Transverse colon (tissue), 4 donors: ENCODE data around the gene SNN. TPM values are rescaled to one million over a fixed set of nuclear protein-coding genes. Genes with fewer than 3 reads are reported as not detected.

Experiments used
- DNase-seq: peaks from one replicate; pipeline ENCODE4 v3.0.0-alpha.2; 2019
- H3K27ac ChIP-seq, 4 donors: fragments of 200-600 bp; sonication (generic); 2 replicates each; pipeline ENCODE4 v1.5.1; 2016 to 2018; ENCODE audit warnings: inconsistent platforms in 4 of 4
- H3K27me3 ChIP-seq: fragments of 200-600 bp; sonication (generic); 2 replicates; pipeline ENCODE4 v1.5.1; 2017; ENCODE audit warnings: inconsistent platforms
- H3K36me3 ChIP-seq, 4 donors: fragments of 200-600 bp; sonication (generic); 2 replicates each; pipeline ENCODE4 v1.5.1; 2017 to 2019; ENCODE audit warnings: inconsistent platforms in 4 of 4
- H3K4me1 ChIP-seq, 4 donors: fragments of 200-600 bp; sonication (generic); 2 replicates each; pipeline ENCODE4 v1.5.1; 2017 to 2020; ENCODE audit warnings: inconsistent platforms in 4 of 4
- H3K4me3 ChIP-seq, 4 donors: fragments of 200-600 bp; sonication (generic); 1 replicate in 1 of 4; 2 replicates in 3 of 4; pipeline versions ENCODE4 v1.5.1 to v1.6.1; 2017 to 2019; ENCODE audit warnings: inconsistent platforms in 4 of 4
- H3K9me3 ChIP-seq, 2 donors: fragments of 200-600 bp; sonication (generic); 2 replicates each; pipeline ENCODE4 v1.5.1; 2017 to 2019; ENCODE audit warnings: inconsistent platforms in 2 of 2
- EP300 ChIP-seq: sonication (generic); formaldehyde crosslinking; IDR thresholded peaks from one replicate; pipeline ENCODE4 v1.6.1; 2017; ENCODE audit warnings: antibody characterized with exemption, low read depth
- POLR2A ChIP-seq: fragments of 450-650 bp; IDR thresholded peaks from one replicate; pipeline ENCODE4 v1.6.1; 2016; ENCODE audit warnings: antibody characterized with exemption, mild to moderate bottlenecking, moderate library complexity
- POLR2AphosphoS5 ChIP-seq, 3 donors: sonication (generic); formaldehyde crosslinking; IDR thresholded peaks; one replicate each; pipeline ENCODE4 v1.6.1; 2016; ENCODE audit warnings: antibody characterized with exemption in 3 of 3
- WGBS, 2 donors: methylation state at CpG; one replicate each; pipeline ENCODE4 v1.1.5; 2018; ENCODE audit warnings: low coverage in 1 of 2; 5-methylcytosine and 5-hydroxymethylcytosine counted together
- in situ Hi-C, 4 donors: fragments of 200-750 bp; cut with MboI; loops; one replicate each; pipeline versions ENCODE4 v1.15.0 to v1.15.1; 2017; ENCODE audit warnings: low sequenced_read_pairs in 3 of 4, low pct_ligation_motif_present in 1 of 4, low pct_unique_long_range_greater_than_20kb in 1 of 4
- intact Hi-C: fragments of 100-400 bp; cut with DNase I; formaldehyde crosslinking; loops from one replicate; pipeline ENCODE4 v1.15.1; 2023; ENCODE audit warnings: low total_unique reads
- total RNA-seq, 4 donors: library from RNA; depleted of rRNA; stranded (reverse); fragments of >200 nt; gene quantifications; one replicate each; pipeline ENCODE4 v1.1.0, GENCODE V29; 2016
- TF ChIP-seq, protein P1 (sequence below), 5 experiments: fragments of 200-600 bp in 3 of 5; fragments of 450-650 bp in 2 of 5; sonication (generic) in 3 of 5; IDR thresholded peaks; 1 replicate in 2 of 5; 2 replicates in 3 of 5; pipeline ENCODE4 v1.5.1; 2016 to 2017; ENCODE audit warnings: antibody characterized with exemption in 5 of 5, inconsistent platforms in 3 of 5, mild to moderate bottlenecking in 2 of 5, moderate library complexity in 1 of 5

Gene SNN
- total RNA-seq, 4 donors from 2014 or later, result 4.9 to 12.3 (median 8.6) TPM

DNA sequence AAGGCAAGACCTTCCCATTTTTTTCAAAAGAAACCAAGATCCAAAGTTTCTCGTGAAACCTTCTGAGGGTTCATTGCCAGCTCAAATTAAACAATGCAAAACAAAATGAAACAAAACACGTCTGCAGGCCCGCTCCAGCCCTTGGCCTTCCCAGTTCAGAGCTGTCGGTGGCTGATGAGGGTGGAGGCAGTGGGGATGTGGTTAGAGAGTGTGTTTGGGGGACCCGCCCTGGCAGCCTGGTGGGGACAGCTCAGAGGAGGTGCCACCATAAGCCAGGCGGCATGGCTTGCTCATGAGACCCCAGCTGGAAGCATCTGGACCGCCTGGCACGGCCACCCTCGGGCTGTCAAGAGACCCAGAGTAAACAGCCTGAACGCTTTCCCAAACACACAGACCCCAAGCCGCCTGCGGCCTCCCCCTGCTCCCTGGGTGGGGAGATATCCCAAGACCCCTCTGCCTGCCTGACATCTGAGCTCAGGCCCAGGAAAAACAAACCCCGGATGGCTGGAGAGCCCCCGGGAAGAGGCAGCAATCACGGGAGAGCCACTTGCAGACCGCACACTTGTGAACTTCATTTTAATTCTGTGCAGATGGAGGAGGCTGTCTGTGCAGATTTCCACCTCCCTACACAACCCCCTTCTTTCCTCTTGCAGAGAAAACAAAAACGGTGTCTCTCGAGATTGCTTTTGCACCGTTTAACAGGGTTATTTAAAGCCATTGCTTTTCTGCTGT, 46.2 kb upstream of the SNN start:
- H3K4me3 ChIP-seq, result peak overlapping the region in 1 of 4 donors; percentile 27
- in situ Hi-C loops, result no loop called here
- no peak for DNase-seq
- TF ChIP-seq EP300 (no peak), POLR2AphosphoS5 (IDR thresholded peaks at IDR 0.05) (no peak), POLR2A (no peak)
- TF ChIP-seq, protein P1, sequence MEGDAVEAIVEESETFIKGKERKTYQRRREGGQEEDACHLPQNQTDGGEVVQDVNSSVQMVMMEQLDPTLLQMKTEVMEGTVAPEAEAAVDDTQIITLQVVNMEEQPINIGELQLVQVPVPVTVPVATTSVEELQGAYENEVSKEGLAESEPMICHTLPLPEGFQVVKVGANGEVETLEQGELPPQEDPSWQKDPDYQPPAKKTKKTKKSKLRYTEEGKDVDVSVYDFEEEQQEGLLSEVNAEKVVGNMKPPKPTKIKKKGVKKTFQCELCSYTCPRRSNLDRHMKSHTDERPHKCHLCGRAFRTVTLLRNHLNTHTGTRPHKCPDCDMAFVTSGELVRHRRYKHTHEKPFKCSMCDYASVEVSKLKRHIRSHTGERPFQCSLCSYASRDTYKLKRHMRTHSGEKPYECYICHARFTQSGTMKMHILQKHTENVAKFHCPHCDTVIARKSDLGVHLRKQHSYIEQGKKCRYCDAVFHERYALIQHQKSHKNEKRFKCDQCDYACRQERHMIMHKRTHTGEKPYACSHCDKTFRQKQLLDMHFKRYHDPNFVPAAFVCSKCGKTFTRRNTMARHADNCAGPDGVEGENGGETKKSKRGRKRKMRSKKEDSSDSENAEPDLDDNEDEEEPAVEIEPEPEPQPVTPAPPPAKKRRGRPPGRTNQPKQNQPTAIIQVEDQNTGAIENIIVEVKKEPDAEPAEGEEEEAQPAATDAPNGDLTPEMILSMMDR (IDR thresholded peaks at IDR 0.05), result no peak
- intact Hi-C loops, result no loop called here
- WGBS, 2 donors, result 44 to 53% methylated on average over 7 to 17 of the region's 19 CpGs
- H3K27me3 ChIP-seq, result no peaks in the 10 kb centered on the region
- H3K27ac ChIP-seq, result peak overlapping the region; percentile 34 to 73 (median 60)
- no peaks in the 10 kb centered on the region for H3K36me3 ChIP-seq
- H3K4me1 ChIP-seq, result peaks cover 0 to 9% (median 3%) of the 10 kb centered on the region in 4 donors
- H3K9me3 ChIP-seq, result no peaks in the 10 kb centered on the region

DNA sequence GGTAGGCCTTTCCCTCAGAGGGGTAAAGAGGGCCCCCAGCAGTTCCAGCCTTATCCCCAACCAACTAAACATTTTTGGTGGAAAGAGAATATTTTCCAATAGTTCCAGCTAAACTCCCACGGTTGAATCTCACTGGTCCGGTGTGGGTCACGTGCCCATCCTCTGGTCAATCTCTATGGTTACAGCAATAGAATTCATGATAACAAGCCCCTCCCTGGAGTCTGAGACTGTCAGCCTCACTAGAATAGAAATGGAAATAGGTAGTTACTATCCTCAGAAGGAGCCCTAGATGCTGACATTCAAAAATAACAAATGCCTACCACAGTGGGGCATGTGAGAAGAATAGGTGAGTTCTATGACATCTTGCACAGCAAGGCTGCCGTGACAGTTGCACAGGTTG, 44.0 kb upstream of the SNN start:
- TF ChIP-seq POLR2A (no peak), EP300 (no peak), POLR2AphosphoS5 (IDR thresholded peaks at IDR 0.05) (no peak)
- TF ChIP-seq, protein P1 (IDR thresholded peaks at IDR 0.05), result no peak
- H3K27ac ChIP-seq, result peak overlapping the region in 2 of 4 donors; percentile 3 to 41

DNA sequence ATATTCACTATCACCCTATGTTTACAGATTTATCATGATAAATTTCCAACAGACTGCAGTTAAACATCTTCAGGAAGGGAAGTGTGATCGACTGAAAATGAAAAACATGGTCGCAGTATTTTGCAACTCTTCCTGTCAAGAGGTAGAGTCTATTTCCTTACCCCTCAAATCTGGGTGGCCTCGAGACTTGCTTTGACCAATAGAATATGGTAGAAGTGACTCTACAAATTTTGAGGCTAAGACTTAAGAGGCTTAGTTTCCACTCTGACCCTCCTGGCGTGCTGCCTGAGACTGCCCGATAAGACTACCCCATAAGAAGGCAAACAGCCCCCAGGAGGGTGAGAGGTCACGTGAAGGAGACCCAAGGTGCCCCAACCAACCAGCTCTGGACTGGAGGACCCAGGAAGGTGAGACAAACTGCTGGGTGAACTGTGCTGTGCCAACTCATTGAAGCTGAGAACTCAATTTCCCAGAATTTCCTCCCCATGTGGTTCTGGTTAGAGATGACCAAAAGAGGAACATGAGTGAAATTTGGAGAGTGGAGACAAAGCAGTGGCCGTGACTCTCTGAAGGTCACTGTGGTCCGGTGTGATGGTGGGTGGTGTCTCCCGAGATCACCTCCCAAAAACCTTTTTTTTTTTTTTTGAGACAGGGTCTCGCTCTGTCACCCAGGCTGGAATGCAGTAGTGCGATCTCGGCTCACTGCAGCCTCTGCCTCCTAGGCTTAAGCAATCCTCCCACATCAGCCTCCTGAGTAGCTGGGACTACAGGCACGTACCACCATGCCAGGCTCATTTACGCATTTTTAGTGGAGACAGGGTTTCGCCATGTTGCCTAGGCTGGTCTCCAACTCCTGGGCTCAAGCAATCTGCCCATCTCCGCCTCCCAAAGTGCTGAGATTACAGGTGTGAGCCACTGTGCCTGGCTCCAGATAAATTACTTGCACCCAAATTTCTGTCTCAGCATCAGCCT, 43.3 kb upstream of the SNN start:
- WGBS, 2 donors, result 75 to 78% methylated on average over 11 to 15 of the region's 16 CpGs
- TF ChIP-seq POLR2AphosphoS5 (IDR thresholded peaks at IDR 0.05), result no peak
- TF ChIP-seq, protein P1 (IDR thresholded peaks at IDR 0.05), result no peak
- TF ChIP-seq EP300, result no peak
- Histone ChIP-seq H3K4me3 (no peak overlapping the region), H3K27ac (peak overlapping the region in 2 of 4 donors; percentile 3 to 41), H3K36me3 (no peaks in the 10 kb centered on the region), H3K27me3 (no peaks in the 10 kb centered on the region), H3K4me1 (peaks cover 0 to 18% (median 3%) of the 10 kb centered on the region in 4 donors), H3K9me3 (no peaks in the 10 kb centered on the region)
- in situ Hi-C loops, result loop anchor here in 1 of 4 donors (25.0 kb wide), 1 partner anchor 213 kb away; no protein-coding TSS in a partner anchor
- intact Hi-C loops, result no loop called here
- no peak for DNase-seq

More for the DNA sequence above, 44.0 kb upstream of the SNN start:
- in situ Hi-C loops (no loop called here), intact Hi-C loops (no loop called here)
- Histone ChIP-seq H3K27me3 (no peaks in the 10 kb centered on the region), H3K9me3 (no peaks in the 10 kb centered on the region), H3K36me3 (no peaks in the 10 kb centered on the region), H3K4me1 (peaks cover 0 to 14% (median 3%) of the 10 kb centered on the region in 4 donors), H3K4me3 (no peak overlapping the region)
- DNase-seq, result no peak
- 80 to 100% methylated on average over 1 to 4 of the region's 4 CpGs for WGBS, 2 donors

DNA sequence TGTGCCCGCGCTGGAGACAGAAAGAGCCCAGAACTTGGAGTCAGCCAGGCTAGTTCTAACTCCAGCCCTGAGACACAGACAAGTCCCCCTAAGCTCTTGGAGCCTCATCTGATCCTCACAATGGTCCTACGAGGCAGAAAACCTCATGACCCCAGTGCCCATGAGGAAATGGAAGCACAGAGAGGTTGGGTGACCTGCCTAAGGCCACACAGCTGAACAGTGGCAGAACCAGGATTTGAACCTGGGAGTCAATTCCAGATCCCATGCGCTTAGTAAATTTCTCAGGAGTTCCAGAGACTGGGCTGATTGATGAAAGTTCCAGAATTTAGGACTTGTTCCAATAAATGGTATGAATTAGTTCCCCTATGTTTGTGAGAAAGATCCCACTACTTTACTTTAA, 42.5 kb upstream of the SNN start:
- H3K27me3 ChIP-seq, result no peaks in the 10 kb centered on the region
- no peak overlapping the region for H3K4me3 ChIP-seq
- H3K9me3 ChIP-seq, result no peaks in the 10 kb centered on the region
- H3K4me1 ChIP-seq, result peaks cover 0 to 20% (median 3%) of the 10 kb centered on the region in 4 donors
- peak overlapping the region in 1 of 4 donors; percentile 35 for H3K27ac ChIP-seq
- WGBS, 2 donors, result 88 to 100% methylated on average over 3 to 4 of the region's 4 CpGs
- in situ Hi-C loops (loop anchor here in 1 of 4 donors (25.0 kb wide), 1 partner anchor 213 kb away; no protein-coding TSS in a partner anchor), intact Hi-C loops (no loop called here)
- H3K36me3 ChIP-seq, result no peaks in the 10 kb centered on the region
- no peak for DNase-seq
- TF ChIP-seq POLR2A (no peak), POLR2AphosphoS5 (IDR thresholded peaks at IDR 0.05) (no peak), EP300 (no peak)
- TF ChIP-seq, protein P1 (IDR thresholded peaks at IDR 0.05), result no peak
